Stimulated activated CD4-positive, alpha-beta T cell treated with anti-CD3 and anti-CD28 coated beads, Interleukin-15, amount 100 ng/mL, for 24 hours (primary cell): ENCODE measurements around the gene CYB5D1.

ENCODE experiments used
- DNase-seq: peaks from one replicate; pipeline ENCODE4 v3.0.0-alpha.2; 2020

Gene CYB5D1

GRCh38 chr17:7833795-7834541 is 23.8 kb upstream of the CYB5D1 start, which contains the start of gene KDM6B:
Gene KDM6B (plus strand): TSS chr17:7834217. CDS start chr17:7845555, 11,338 bp downstream.
- peak; percentile 94 for DNase-seq

- peak; percentile 59 for DNase-seq
Observed at GRCh38 chr17:7834542-7834956, 23.3 kb upstream of the CYB5D1 start.

DNA sequence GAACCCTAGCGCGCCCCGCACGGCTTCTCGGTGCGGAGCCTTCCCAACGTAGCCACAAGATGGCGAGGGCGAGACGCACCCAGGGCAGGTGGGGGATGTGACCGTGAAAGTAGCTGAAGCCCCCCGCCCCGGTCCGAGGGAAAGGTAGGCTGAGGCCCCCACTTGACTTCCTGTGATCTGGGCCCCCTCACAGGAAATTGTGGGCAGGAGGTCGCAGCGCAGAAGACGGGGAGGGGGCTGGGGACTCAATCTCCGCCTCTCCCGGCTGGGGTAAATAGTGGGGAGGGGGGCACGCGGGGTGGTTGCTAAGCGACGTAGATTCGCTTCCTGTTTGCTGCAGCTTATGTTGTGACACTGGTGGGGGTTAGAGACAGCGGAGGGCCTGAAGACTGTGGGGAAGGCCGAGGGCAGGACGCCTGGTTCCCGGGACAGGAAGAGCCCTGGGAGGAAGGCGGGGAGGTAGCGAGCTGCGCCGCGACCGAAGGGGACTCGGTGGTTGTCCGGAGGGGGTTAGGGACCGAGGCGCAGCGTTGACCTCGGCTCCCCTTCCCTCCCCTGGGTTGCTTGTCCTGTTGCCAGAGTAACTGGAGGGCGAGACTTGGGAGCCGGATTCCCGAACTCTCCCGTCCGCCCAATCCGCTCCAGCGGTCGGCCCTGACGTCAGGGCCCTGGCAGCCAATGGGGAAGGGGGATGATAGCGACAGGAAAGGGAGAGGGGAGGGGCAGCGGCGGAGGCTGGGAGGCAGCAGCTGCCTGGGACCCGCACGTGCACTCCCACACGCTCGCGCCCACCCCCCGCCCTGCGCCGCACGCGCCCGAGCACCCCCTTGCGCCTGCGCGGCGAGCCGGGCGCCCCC is 22.6 kb upstream of the CYB5D1 start:
- DNase-seq, result peak; percentile 95

DNA sequence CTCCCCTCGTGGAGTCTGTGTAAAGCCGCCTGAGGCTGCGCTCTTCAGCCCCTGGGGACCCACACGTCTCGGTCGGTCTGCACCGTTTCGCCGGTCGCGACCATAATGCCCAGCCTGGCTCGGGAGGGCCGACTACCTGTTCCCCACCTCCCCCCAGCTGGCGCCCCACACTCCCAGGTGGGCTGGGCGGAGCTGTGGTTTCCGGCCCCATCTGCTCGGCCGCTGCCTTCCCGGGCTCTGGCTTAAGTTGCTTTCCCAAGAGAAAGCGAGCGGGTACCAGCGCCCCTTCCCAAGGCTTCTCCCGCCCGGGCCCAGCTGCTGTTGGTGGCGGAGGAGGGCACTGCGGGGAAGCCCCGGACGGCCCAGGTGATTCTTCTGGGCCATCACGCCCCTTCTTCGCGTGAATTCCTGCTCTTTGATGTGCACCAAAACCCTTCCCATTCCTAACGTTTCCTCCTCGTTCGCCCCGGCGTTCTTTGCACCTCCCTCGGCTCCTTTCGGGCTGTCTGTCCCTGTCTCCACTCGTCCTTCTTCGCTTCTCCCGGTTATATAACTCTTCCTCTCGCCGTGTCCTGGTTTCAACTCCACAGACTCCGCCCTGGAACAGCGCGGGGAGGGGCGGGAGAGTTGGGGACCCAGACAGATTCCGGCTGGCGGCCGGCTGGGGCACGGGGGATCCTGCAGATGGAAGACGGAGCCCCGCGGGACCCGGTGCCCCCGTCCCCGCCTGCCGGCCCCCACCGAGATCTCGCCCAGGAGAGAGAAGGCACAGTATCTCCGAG is 21.8 kb upstream of the CYB5D1 start:
- peak; percentile 72 for DNase-seq

DNA sequence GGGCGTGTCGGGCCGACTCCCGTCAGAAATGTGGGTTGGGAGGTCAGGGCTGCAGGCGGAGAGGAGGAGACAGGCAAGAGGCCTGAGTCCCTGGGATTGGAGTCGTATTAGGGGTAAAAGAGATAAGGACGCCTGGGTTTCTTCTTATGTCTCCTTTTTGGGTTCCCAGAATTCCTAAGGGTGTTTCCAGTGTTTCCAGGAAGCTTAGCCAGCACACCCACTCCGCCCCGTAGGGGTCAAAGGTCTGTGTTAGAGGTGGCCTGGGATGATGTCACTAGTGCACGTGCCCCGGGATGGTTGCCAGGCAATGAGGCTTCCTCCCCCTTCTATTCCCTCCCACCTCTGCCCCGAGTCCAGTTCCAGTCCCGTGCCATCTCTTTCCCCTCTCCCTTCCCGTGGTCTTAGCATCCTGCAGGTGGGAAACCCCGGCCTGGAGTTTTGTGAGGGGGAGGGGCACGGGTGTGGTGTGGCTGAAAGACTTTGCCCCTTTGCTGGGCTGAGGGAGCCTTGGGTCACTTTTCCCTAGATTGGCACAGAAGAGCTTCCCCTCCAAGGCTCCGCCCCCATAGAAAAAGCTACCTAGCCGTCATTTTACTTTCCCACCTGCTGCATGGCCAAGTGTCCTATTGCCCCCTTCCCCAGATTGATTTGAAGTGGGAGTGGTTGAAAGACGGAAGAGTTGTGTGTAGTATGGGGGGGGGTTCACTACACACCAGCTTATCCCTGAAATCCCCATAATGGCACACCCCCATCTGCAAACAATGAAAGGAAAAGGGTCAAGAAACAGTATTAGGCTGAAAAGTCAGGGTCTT is 21.0 kb upstream of the CYB5D1 start:
- peak; percentile 83 for DNase-seq

DNA sequence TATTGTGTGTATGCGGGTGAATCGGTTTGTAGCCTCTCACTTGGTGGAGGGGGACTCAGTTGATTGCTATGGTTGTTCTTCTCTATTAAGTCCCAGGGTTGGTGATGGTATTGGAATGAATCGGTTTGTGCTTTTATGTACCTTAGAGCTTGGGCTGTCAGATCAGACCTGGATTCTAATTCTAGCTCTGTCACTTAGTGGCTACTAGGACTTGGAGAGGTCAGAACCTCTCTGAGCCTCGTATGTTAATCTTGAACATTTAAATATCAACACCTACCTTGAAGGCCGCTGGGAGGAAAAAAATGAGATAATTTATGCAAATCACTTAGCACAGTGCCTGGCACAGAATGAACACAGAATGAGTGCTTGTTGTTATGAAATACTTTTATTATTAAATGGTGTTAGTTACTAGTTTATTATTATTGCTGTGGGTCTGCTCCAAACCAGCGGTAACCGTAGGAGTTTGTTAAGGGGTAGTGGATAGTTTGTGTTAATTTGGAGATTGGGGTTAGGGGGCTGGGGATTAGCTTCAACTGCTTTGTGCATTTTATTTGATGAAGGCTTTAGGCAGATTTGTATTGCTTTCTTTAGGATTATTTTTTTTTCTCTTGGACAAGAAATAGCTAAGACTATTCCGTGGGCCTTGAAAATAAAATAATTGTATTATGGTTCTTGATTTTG is 20.3 kb upstream of the CYB5D1 start:
- no peak for DNase-seq

- DNase-seq, result no peak
Observed at GRCh38 chr17:7838090-7839075, 19.4 kb upstream of the CYB5D1 start.

DNA sequence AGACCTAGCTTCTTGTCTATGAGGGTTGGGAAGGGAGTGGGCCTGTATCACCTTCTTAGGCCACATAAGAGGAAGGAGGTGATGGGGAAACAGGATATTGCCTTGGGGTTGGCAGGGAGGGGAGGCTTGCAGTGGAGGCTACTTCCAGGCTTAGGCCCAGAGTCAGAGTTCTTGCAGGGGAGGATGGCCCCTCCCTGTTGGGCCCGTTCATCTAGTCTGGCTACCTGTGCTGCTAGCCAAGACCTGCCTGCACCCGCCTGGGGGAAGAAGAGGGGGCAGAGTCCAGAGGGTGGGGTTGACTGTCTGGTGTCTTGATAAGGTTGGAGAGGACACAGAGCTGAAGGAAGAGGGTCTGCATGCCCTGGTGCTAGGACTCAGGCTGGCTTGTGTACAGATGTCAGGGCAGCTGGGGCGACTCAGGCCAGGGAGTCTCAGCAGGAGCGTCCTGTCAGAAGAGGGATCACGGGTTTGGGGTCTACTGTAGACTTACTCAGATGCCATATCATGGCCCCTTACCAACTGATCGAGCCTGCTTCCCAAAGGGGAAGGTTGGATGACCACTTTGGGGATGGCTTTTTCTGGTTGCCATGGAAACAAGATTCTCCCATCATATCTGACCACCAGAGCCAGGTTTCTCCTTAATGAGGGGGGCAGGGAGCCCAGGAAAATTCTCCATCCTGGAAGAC is 18.5 kb upstream of the CYB5D1 start:
- no peak for DNase-seq

DNA sequence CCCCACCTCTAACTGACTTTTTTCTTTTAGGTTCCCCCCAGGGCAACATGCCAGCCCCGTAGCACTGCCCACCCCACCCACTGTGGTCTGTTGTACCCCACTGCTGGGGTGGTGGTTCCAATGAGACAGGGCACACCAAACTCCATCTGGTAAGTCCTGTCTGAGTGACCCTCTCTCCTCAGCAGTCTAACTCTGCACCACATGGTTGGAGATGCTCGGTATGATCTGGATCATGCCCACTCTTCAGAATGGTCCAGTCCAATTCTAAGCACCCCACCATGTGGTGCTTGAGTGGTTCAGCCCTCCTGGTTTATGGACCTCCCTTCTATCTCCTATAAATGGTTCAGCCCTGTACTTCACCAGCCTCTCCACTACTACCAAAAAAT is 17.9 kb upstream of the CYB5D1 start:
- no peak for DNase-seq

GRCh38 chr17:7840441-7840840 is 17.4 kb upstream of the CYB5D1 start:
- DNase-seq, result no peak

- DNase-seq, result no peak
Observed at GRCh38 chr17:7840875-7841274, 16.9 kb upstream of the CYB5D1 start.

- DNase-seq, result peak; percentile 94
Observed at GRCh38 chr17:7841396-7841914, 16.3 kb upstream of the CYB5D1 start.

GRCh38 chr17:7841915-7842379 is 15.9 kb upstream of the CYB5D1 start:
- peak; percentile 89 for DNase-seq

DNA sequence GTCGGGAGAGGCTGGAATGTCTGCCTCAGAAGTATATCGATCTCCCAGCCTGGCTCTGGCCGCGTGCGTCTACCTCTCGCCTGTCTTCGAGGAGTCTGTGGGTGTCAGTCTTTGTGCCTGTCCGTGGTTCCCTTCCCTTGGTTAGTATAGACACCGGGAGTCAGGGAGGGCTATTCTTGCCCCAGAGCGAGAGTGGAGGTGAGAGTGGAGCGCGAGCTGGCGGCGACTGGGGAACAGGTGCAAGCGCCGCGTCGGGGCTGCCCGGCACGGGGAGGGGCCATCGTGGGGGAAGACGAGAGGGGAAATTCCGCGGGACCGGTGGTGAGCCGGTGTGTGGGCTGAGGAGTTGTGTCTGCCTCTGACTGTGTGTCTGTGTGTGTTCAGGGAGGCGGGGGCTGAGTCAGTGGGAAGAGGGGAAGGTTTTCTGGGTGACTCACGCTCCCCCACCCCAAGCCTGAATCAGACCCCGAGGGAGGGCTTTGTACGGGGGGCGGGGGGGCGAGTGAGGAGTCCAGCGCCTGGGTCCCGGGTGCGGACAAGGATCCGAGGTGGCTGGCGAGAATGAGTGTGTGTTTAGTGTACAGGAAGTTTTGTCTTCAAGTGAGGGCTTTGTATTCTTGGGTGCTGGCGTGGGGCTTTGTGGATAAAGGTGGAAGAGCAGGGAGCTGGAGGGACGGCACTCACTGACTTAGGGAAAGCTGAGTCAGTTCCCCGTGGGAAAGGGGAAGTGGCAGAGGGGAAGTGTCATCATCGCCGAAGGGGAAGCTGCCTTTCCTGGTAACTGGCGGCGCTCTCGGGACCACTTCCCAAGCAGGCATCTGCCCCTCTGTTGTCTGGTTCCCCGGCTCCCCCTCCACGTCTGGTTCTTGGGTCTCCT is 15.2 kb upstream of the CYB5D1 start:
- DNase-seq, result peak; percentile 98

DNA sequence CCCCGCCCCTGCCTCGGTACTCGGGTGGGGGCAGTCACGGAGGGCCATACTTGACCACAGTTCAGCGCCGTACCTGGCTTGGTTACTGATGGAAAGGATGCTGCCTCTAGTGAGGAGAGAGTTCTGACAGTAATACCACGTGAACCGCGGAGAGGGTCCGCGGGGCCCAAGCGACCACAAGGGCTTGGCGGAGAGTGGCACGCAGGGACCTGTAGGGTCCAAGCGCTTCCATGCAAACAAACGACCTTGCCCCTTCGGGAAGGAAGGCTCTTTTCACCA is 14.6 kb upstream of the CYB5D1 start:
- DNase-seq, result no peak

GRCh38 chr17:7843536-7844291 is 14.1 kb upstream of the CYB5D1 start:
- DNase-seq, result peak; percentile 94

DNA sequence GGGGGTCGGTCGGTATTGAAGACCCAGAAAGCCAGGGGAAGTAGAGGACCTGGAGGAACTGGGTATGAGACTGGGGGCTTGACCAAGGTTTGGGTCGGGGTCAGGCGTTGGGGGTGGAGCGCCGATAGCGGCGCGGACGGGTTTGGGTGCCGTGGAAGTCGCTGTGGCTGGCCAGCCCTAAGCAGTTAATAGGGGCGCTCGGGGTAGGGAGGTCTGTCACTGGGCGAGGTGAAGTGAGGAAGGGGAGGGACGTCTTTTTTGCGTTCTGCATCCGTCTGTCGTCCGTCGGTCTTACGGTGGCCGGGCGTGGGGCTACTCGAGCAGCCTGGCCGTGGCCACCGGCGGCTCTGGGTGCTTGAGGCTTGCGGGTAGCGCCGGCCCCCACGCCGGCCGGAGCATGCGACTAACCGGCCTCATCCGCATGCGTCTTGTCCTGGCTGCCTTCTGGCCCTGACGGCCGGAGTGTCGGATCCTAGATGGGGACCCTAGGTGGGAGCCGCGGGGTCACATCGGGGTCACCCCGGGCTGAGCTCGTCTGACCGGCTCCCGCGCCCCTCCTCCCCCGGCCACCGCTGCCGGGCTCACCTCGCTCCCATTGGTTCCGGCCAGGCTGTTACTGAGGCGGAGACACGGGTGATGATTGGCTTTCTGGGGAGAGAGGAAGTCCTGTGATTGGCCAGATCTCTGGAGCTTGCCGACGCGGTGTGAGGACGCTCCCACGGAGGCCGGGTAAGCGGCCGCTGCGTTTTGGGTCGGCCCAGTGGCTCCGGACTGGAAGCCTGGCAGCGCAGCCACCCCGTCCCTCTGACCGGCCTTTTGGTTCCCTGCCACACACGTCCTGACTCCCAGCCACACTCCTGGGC is 13.3 kb upstream of the CYB5D1 start:
- peak; percentile 90 for DNase-seq
